HG03097 (cell line): ENCODE data around the gene PAK6.

ENCODE experiments used
- ATAC-seq: cut with Tn5 transposase; IDR thresholded peaks from one replicate; pipeline ENCODE4 v1.9.1; 2021; ENCODE audit not compliant: unreplicated experiment, low FRiP score

The PAK6 gene

DNA sequence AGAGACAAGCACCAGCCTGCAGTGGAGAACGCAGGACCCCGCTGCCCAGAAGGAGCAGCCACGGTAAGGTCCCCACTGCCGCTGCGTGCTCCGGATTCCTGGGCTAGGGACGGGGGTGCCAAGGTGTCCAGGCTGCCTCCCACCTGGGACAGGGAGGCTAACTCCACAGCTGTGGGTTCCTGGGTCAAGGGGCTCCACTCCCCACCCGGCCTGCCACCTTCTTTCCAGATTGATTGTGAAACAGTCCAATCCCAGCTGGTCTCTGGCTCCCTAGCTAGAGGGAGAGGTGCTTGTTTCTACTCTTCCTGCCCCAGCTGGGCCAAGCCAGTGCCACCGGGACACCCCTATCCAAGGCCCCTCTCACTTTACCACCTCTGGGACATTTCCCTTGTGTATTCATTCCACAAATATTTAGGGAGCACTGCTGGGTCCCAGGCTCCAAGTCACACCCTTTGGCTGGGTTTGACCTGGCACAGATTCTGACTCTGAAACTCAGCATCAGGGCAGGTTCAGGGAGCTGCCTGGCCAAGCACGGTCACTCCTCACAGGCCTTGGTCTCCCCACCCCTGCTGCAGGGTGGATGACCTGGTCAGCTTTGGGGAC, 1.9 kb downstream of the PAK6 start:
- ATAC-seq = no peak

- no peak for ATAC-seq
Measured at GRCh38 chr15:40241269-40242212, 2.7 kb downstream of the PAK6 start.

- no peak for ATAC-seq
Measured at GRCh38 chr15:40242213-40242599, 3.3 kb downstream of the PAK6 start.

DNA sequence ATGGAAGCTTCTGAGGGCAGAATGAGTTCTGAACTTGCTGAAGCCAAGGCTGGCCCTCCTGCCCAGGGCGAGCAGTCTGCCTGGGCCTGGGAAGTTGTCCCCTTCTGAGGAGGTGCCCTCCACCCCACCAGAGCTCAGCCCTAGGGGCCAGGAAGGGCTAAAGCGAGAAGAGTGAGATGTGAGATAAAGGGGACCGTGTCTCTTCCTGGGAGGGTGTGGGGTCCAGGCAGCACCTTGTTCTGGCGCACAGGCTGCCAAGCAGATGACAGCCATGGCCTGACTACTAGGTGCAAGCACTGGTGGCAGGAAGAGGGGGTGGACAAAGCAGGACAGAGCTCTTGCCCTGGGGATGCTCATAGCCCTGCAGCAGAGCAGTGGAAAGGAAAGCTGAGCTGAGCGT, 3.7 kb downstream of the PAK6 start:
- ATAC-seq = no peak

DNA sequence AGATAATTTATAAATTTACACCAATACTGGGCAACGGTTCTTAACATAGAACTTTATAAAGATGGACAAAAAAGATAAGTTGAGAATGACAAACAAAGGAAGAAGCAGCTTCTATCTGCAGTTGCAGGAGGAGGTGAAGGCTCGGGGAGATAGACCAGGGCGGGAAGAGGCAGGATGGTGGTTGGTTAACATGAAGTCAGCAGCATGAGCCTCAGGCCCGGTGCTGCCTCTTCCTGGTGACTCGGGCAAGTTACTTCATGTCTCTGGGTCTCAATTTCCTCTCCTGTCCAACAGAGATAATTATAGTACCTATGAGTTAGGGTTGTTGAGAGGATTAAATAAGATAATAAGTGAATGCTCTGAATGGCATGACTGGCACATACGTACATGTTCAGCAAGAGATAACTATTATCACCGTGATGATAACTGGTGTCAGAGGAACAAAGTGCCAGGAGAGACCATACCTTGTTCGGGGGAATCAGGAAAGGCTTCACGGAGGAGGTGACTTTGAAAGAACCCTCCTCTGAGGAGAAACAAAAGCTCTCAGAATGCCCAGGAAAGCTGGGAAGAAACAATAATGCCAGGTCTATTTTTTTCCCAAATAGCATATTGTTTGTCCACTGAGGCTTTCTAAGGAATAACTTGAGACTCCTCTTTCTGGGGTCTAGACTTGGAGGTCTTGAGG, 4.4 kb downstream of the PAK6 start:
- ATAC-seq = no peak

GRCh38 chr15:40244961-40245523, 6.2 kb downstream of the PAK6 start:
- no peak for ATAC-seq

DNA sequence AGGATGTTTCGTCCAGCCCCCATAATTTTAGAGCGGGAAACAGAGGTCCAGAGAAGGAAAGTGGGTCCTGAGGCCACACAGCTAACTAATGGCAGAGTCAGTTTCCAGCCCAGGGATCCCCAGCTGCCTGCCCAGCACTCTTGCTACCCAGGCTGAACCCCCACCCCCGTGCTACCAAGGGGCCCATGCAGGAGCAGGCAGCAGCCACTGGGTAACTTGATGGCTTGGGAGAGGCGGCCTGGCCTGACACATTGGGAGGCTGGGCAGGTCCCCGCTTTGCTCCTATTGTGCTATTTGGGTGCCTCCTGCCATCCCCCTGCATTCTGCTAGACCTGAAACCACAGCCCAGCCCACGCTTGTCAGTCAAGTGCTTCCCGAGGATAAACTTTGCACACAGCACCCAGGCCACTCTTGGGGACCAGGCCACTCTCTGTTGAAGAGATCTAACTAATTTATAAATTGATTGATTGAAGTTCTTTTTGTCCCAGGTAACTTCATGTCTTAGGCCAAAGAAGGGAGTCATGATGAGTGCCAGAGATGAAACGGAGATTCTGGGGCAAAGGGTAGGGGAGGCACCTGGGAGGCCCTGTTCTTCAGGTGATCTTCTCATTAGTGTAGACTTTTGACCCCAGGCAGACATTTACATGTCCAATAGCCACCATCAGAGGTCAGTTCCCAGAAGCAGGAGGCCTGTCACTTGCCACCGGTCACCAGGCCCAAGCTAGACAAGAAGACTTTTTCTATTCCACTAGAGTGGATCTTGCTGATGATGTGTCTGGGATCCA, 7.0 kb downstream of the PAK6 start:
- no peak for ATAC-seq

- ATAC-seq = no peak
Measured at GRCh38 chr15:40246496-40247280, 7.8 kb downstream of the PAK6 start.

DNA sequence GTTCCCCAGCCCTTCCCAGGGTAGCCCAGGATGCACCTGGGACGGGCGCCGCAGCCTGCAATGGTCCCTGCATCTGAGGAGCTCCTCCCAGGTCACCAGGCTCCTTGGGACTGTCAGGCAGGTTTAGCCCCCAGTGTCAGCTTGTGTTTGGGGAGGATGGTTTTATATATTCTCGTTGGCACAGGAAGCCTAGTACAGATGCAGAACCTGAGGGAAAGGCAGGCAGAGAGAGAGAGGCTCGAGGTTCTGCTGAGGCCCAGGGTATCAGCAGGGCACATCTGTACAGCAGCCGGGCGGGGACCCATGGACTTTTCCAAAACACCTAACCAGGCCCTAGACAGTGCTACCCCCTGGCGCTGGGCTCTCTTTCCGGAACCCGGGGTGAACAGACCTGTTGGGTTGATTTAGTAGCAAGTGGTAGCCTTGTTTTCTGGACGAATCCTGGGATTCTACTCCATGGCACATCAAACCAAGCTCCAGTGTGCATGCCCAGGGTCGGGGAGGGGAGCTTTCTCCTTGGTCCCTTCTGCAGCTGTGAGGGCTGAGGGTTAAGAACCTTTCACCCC, 8.6 kb downstream of the PAK6 start:
- ATAC-seq = no peak

DNA sequence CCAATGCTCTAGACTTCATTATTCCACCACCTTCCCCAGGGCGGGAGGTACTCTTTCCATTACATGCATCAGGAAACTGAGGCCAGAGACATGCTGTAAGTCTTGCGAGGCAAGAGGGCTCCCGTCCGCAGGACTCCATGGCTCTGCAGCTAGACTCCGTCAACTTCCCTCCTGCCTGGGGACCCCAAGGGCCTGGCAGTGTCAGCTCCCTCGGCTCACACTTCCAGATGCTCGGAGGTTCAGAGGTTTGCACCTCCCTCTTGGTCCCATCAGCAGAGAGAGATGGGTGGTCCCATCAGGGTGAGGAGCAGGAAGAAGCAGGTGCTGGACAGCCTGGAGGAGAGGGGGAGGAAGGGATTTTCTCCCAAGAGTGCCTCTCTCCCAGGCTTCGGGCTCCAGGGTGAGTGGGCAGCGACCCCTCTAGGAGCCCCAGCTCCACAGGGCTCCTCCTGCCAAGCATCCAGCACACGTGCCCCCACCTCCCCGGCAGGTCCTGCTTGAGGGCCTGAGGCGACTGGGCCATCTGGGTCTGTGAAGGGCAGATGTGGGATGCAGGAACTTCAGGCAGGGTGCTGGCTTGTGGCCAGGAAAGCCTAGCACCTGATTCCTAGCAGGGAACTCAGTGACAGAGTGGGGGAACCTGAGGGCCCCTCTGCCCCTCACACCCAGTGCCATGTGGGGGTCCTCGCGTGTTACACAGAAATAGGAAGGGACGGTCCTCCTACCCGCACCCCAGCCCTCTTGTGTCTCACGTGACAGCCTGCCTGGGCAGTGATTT, 9.3 kb downstream of the PAK6 start:
- no peak for ATAC-seq

- no peak for ATAC-seq
Measured at GRCh38 chr15:40249477-40250303, 10.8 kb downstream of the PAK6 start.

- no peak for ATAC-seq
Measured at GRCh38 chr15:40250304-40250656, 11.4 kb downstream of the PAK6 start.

- no peak for ATAC-seq
Measured at GRCh38 chr15:40250771-40251483, 12.1 kb downstream of the PAK6 start.

DNA sequence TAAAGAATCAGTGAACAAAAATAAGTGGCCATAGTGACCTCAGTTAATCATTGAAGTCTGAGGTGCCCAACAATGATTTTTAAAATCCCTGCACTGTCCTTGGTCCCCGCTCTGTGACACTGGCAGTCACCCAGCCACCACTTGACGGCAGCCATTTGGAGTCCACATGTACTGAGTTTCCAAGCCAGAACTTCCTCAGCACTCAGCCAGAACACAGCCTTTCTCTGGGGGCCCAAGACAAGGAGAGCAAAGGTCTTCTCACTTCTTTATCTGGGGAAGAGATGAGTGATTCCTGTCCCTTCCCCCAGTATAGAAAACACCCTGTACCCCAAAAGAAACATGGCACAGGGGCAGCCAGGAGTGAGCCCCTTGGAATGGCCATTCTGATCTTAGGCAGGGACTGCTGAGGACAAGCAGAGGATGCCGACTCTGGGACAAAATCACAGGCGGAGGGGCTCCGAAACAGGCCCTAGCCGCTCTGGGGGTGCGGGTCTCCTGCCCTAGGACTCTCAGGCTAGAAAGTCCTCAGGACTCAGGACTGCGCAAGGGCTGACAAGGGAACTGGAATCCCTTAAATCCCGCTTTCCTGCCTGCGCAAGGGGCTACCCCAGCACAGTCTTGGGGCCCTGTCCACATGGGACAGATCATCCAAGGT, 12.8 kb downstream of the PAK6 start:
- no peak for ATAC-seq

DNA sequence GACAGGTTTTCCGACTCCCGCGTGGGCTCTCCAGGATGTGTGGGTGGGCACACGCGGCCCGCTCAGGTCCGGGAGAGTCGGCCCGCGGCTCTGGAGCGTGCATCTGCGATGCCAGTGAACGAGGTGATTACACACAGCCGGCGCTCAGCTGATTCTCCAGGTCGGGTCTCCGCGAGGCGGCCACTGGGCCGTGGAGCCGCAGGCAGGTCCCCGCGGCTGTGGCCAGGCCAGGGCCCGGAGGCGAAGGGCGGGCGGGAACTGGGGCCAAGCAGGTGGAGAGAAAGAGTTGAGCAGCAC, 13.2 kb downstream of the PAK6 start:
- no peak for ATAC-seq

- no peak for ATAC-seq
Measured at GRCh38 chr15:40252438-40253166, 13.7 kb downstream of the PAK6 start.
